Right forelimb (tissue), 1 donor: Measurements from ENCODE around the gene SETD1B.
A peak's percentile ranks its signal among the peaks of the same experiment; 100 is the strongest.
"Not testable (repeated sequence)": the region's sequence is repeated elsewhere in the genome, so short reads cannot be mapped to it uniquely, and the experiment has no call there.

Experiments
- DNase-seq: peaks from one replicate; pipeline ENCODE4 v3.0.0-alpha.2; 2018

SETD1B gene

DNA sequence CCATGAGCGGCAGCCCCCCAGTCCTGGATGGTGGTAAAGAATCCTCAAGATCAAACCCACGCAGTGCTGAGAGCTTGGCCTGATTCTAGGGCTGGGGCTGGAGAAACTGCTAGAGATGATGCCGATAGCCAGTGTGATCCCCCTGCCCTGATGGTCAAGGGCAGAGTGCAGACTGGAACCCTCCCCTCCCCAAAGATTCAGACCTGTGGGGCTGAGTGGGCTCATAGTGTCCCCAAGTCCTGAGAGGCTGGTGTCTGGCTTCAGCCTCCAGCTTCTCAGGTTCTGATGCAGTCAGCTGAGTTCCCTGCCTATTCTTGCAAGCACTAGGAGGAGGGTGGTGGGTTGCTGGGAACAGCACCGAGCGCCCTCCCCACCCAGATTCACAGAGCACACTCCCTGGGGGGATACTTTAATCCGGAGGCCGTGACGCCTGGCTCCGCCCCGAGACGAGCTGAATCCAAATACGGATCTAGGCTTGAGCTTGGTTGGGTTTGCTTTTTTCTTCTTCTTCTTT is 22.3 kb upstream of the SETD1B start:
- DNase-seq: no peak

DNA sequence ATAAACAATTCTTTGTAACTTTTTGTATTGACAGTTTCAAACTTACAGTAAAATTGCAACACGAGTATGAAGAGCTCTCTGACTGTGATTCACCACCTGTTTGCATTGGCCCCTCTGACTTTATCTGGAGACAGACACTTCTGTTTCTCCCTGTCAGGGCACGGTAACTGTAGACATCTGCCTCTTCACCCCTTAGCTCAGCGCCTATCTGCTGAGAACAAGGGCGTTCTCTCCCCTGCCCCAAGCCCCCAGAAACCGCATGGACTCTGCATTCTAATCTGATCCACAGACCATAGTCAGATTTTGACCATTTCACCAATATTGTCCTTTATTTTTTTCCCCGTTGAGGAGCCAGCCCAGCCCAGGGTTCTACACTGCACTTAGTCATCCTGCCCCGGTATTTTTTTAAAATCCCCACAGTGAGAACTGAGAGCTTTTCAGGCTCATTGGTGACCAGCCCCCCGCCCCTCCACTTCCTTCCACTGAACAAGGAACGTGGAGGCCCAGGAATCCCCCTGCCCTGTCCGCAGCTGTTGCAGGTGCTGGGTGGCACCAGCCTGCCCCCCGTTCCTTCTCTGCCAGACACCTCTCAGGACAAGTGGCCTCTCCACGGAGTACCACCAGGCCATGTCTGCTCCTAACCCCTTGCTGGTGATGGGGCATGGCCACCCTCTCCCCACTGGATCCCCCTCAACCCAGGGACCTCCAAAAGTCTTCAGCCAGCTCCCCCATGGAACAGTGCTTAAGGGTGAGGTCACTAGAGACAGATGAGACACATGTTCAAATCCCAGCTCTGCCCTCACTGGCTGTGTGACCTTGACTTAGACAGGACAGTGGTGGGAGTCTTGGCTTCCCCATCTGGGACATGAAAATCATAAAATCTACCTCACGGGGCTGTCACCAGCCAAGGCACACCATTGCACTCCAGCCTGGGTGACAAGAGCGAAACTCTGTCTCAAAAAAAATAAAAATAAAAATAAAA is 21.5 kb upstream of the SETD1B start:
- DNase-seq: no peak

DNA sequence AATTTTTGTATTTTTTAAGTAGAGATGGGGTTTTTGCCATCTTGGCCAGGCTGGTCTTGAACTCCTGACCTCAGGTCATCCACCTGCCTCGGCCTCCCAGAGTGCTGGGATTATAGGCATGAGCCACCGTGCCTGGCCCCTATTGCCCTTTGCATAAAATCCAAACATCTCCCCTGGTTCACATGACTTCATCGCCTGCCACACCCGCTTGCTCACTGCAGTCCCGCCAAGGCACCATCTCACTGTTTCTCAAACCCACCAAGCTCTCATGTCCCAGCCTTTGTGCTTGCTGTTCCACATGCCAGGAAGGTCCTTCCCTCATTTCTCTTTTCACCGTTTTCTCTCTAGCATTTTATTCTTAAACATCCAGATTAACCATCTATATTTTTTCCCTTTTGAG is 20.0 kb upstream of the SETD1B start:
- DNase-seq: no peak

DNA sequence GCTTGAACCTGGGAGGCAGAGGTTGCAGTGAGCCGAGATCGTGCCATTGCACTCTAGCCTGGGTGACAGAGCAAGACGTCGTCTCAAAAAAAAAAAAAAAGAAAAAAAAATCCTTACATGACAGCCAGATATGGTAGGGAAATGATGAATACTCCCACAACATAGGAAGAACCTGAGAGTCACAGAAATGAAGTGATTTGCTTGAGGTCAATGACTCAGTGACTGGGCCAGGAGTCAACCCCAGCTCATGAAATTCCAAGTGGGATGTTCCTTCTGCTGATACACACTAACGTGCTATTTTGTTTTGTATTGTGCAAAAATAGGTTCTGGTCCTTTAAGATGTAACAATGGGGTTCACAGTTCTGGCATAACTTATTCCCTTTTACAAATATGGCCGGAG is 19.3 kb upstream of the SETD1B start:
- DNase-seq: no peak

DNA sequence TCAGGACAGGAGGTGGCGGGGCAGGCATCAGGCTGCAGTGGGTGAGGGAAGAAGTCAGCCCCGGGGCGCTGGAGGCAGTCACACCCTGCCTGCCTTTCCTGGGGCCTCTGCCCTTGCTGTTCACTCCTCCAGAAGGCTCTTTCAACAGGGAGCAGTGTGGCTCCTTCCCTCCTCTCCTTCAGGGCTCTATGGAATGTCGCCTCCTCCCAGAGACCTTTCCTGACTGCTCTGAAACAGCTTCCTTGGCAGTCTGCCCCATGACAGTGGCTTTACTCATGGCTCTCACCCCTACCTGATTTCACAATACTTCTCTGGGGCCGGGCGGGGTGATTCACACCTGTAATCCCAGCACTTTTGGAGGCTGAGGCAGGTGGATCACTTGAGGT is 17.4 kb upstream of the SETD1B start:
- no peak for DNase-seq

DNA sequence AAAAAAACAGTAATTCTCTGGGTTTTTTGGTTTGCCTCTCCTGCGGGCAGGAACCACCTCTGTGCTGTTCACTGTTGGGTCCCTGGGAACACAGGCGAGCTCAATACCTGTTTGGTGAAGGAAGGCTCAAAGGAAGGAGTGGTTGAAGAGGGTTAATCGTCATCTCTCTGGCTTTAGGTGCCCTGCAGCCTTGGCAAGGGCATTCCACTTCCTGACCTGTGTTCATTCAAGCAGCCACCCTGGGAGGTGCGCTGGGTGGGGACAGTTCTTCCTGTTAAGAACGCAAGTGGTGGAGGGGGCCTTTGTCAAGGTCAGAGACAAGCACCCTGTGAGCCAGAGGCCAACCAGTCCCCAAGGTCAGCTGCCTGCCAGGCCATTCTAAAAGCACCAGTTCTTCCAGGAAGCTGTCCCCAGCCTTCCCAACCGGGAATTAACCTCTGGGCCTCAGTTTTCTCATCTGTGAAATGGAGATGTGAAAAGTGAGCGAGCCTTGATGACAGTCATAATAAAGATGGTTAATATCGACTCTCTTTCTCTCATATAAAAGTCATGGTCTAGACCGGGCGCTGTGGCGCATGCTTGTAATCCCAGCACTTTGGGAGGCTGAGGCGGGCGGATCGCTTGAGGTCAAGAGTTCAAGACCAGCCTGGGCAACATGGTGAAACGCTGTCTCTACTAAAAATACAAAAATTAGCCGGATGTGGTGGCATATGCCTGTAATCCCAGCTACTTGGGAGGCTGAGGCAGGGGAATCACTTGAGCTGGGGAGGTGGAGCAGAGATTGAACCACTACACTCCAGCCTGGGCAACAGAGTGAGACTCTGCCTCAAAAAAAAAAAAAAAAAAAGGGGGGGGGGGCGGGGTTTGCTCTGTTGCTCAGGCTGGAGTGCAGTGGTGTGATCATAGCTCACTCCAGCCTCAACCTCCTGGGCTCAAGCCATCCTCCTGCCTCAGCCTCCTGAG is 16.5 kb upstream of the SETD1B start:
- DNase-seq: no peak

DNA sequence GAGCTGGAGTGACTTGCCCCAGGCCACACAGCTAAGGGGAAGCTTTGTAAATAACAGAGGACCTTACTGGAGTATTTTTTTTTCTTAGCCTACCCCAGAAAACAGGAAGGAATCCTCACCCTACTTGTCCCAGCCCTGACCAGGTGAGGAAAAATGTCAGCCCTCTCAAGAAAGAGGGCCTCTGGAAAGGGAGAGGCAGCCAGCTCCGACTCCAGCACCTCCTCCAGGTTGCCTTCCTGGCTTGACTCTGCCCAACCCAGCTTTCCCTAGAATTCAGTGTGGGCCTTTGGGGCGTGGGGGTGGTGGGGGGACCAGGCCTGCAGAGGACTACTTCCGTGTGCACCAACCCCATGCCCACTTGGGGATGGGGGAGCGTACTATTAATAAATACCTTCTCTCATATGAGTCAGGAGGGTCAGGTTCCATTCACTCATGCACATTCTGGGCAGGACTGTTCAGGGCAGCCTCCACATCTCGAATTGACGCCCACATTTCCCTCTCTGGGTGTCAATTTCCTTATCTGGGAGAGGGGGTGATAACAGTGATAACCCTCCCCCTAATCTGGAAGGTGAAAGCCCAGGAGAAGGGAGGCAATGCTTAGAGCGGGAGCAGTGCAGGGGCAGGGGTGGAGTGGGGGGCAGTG is 15.5 kb upstream of the SETD1B start:
- no peak for DNase-seq

DNA sequence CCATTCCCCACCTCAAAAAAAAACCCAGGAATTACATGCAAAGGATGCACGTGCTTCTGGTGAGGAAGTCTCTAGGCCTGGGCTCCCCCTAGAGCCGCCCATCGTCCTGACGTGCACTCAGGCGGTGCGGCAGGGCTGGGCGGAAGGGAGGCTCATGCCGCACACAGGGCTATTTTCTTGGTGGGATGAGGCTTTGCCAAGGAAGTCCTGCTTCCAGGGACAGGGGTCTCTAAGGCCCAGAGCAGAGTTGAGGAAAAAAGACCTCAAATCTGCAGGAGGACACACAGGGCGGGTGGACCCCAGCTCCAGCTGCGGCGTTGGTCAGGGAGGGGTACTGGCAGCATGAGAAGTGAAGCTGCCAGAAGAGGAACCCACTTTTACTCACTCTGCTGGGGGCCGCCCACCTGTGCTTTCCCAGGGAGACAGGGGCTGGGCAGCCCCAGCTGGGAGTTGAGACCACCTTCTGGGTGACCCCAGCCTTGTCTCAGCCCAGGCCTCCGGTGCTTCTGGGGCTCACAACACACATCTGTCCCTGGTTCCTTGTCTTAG is 14.5 kb upstream of the SETD1B start:
- DNase-seq: no peak

DNA sequence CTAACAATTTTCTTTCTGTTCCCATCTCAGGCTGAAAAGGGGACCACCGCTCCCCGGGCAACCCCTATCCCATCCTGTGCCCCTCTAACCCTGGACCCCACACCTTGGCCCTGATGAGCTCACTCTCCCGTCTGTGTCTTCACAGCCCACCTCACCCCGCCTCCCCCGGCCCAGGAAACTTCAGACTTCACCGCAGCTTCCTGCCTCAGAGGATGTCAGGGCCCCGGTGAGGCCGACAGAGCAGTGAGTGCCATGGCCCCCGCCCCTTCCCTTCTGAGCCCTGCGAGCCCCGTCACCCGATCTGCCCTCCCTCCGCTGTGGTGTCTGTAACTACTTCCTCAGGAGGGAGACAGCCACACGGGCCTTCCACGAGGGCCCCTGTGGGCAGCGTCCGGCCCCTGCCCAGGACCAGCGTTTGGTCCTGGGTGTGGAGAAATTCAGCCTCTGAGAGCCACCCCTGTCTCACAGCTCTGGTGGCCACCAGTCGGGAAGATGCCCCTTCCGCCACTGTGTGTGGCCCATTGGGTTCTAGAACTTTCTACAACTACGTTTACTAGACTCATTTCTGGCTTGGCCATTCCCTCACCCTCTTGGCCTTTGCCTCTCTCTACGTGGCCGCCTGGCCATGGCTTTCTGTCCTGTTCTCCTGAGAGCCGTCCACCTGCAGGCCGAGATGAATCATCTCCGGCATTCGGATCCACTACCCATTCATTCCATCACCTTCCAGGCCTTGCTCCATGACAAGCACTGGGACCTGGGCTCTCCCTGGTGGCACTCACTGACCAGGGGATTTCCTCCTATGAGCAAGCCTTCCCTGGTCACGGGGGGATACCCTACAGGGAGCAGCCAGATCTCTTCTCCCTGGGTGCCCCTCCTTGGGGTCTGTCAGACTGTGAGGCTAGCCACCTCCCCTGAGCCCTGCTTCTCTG is 13.7 kb upstream of the SETD1B start:
- DNase-seq: no peak

DNA sequence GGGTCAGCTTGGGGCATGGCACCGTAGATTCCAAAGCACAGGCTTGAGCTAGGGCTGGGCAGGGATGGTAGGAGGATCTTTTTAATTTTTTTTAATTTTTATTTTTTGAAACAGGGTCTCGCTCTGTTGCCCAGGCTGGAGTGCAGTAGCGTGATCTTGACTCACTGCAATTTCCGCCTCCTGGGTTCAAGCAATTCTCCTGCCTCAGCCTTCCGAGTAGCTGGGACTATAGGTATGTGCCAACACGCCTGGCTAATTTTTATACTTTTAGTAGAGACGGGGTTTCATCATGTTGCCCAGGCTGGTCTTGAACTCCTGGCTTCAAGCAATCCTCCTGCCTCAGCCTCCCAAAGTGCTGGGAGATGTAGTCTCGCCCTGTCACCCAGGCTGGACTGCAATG is 13.0 kb upstream of the SETD1B start:
- DNase-seq: not testable (repeated sequence)

DNA sequence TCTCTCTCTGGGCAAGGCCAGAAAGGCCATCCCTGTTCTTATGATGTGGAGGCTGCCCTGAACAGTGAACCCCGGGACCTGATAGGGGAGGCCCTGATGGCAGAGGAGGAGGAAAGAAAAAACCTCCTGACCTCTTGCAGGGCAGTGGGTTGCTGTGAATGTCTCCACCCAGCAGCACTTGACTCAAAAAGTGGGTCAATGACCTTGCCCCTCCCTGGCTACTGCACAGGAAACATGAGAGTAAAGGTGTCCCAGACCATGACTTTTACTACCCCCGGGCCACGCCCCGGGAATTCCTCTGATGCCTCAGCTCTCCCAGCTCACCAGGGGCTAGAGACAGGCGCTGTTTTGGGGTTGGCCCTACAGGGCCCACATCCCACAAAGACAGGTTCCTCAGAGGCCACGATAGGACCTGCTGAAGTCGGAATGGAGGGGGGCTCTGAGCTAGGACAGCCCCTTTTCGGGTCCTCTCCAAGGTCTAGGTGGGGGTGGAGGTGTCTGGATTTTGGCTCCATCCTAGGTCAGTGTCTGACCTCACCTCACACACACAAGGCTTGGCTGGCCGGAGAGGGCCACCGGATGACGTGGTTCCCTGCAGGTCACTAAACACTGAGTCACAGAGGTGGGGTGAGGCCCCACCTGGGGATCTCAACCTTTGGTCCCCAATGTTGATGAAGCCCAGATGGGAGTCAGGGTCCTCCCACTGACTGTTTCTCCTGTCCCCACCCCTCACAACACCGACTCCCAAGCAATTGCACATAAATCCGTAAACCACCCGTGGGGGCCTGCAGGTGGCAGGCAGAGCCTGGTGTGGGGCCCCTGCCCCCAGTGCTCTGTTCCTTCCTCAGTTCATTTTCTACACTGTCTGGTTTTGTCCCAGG is 11.9 kb upstream of the SETD1B start:
- DNase-seq: no peak

DNA sequence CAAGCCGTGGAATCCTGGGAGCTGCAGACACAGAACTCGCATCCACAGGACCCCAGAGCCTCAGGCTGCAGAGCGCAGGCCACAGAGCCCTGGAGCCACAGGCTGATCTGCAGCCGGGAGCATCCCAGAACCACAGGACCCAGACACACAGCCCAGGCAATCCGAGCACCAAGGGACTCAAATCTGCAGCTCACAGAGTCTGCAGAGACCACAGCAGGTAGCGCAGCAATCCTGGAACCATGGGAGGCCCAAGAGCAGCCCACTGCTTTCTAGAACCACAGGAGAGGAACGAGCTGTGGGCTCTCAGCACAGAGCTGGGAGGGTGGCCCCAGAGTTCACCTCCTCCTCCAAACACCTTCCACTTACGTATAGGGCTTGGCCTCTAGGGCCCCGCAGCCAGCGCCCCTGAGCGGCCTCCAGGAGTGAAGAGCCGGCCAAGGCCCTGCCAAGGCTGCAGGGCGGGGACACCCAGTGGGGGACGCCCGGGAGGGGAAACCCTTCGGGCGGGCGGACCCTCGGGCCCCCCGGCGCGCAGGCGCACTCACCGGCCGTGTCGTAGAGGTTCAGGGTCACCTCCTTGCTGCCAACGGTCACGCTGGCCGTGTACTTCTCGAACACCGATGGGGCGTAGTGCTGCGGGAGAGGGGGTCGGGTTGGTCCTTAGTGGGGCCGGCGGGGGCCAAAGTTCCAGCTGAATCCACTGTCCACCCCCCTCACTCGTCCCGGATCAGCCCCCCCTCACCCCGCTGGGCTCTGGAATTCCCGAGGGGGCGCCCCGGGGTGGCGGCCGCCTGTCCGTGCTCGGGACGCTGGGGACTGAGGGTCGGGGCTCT is 11.0 kb upstream of the SETD1B start:
- no peak for DNase-seq

DNA sequence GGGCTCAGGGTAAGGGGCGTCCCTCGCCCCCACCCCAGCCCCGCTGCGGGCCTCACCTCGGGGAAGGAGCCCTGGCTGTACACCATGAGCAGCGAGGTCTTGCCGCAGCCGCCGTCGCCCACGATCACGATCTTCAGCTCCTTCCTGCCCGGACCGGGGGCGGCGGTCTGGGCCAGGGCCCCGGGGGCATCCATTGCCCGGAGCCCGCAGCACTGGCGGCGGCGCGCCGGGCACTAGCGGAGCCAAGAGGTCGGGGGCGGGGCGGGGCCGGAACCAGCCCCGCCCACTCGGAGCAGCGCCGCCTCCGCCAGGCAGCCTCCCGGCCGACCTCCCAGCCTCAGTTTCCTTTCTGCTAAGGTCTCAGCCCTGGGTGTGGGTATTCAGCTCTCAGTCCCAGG is 10.4 kb upstream of the SETD1B start, which contains the start of gene RHOF:
TSS of gene RHOF (minus strand) at position 249 of the 398 bp plus-strand sequence. CDS start at position 194, 55 bp downstream.
- no peak for DNase-seq

DNA sequence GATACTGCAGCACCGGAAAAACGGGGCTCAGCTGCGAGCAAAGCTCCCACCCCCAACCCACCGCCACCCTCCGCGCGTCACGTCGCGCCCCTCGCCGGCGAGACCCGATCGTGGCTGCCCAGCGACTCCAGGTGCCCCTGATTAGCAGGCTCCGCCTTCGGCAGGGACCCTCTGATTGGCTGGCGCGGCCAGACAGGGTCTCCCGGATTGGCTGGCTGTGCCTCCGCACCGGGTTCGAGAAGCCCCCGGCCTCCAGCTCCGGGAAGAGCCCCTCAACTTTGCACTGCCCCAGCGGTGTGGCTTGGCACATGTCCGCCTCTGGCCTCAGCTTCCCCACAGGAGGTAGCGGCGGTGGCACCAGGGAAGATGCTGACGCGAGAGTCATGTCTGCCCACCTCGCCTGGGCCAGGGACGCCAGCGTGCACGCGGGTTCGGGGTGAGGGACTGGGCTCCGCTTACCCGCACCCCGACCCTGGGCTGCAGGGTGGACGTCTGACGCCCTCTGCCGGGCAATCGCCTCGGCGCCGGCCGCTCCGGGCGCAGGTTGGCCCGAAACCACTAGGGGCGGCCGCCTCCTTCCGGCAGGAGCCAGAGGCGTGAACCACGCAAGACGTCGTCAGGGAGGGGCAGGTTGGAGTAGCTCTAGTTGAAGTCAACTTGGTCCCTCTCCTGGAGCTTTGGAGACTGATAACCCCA is 9.8 kb upstream of the SETD1B start:
- DNase-seq: peak; percentile 93

DNA sequence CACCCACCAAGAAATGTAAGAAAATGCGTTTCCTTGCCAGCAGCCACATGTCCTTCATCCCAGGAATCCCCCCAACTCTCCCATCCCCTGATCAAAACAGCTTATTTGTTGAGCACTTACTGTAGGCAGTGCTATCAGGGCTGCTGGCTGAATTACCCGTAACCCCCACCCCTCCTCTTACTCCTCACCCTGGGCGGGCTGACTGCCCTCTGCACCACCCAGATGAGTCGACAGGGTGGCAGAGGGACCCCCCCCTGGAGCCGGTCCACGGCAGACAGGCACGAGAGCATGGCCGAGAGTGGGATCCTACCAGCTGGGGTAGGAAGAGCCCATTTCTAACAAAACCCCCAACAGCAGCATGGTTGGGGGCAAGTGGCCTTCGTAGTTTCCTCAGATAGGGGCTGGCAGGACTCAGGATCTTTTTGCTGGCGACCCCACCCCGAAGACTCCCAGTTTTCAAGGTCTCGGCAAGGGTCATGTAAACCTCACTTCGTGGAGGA is 9.2 kb upstream of the SETD1B start:
- DNase-seq: no peak

DNA sequence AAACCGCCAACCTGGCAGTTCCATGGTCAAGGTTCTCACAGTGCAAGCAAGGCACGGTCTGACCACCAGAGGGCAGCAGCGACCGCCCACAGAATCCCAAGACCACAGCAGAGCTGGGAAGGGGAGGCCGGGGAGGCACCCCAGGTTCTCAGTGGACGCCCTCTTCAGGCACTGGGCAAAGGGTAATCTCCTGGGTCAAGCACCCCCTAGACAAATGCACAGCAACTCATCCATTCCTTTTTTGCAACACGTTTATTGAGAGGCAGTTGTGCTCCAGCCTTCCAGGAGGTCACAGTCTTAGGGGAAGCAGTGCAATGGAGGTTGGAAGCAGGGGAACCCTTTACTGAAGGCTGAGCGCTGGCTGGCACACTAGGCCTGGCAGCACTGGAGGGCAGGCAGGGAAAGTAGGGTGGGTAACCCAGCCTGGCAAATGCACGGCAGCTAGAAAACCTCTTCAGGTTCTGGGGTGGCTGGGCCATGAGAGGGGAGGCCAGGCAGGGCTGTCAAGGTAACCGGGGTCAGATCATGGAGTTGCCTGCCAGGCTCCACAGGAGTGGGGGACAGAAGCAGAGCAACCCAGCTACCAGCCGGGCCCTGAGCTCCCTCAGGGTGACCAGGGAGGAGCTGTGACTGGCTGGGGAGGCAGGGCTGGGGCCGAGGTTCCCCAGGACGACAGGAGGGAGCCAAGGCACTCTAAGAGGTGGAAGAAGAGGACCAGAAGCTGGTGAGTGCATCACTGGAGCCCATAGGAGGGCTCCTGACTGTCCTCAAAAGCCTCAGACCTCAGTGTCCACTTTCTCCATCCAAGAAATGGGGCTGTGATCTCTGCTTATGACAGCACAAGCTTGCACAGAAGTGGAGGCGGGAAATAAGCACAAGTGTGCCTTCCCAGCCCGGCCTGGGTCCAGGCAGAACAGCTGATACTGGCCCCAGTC is 8.5 kb upstream of the SETD1B start:
- peak; percentile 94 for DNase-seq
